Loucy (cell line): Measurements from ENCODE around the gene RASSF5.

Experiments used
- CTCF ChIP-seq: fragments of 200-600 bp; sonication (generic); conservative IDR thresholded peaks from 2 replicates; pipeline ENCODE4 v1.5.1; 2014; ENCODE audit warnings: mild to moderate bottlenecking, antibody characterized with exemption, low read length
- EZH2phosphoT487 ChIP-seq: fragments of 200-600 bp; IDR thresholded peaks from 2 replicates; pipeline ENCODE4 v1.6.1; 2018; ENCODE audit warnings: antibody characterized with exemption, mild to moderate bottlenecking, moderate library complexity, borderline replicate concordance

- TF ChIP-seq CTCF (no peak), EZH2phosphoT487 (no peak)
These were observed 4.9 kb downstream of the RASSF5 start for GRCh38 chr1:206512058-206512850.
